Hepatocyte (in vitro differentiated cells): Measurements from ENCODE around the gene ZCCHC3.

ENCODE experiments used
- CTCF ChIP-seq: fragments of 200-600 bp; sonication (generic); IDR thresholded peaks from 2 replicates; pipeline ENCODE4 v1.5.1; 2016; ENCODE audit warnings: antibody characterized with exemption, mild to moderate bottlenecking; ENCODE audit not compliant: poor library complexity
- EZH2phosphoT487 ChIP-seq: fragments of 200-600 bp; sonication (generic); IDR thresholded peaks from one replicate; pipeline ENCODE4 v1.6.1; 2018; ENCODE audit warnings: antibody characterized with exemption, mild to moderate bottlenecking, low read depth, moderate library complexity; ENCODE audit not compliant: unreplicated experiment, severe bottlenecking

DNA sequence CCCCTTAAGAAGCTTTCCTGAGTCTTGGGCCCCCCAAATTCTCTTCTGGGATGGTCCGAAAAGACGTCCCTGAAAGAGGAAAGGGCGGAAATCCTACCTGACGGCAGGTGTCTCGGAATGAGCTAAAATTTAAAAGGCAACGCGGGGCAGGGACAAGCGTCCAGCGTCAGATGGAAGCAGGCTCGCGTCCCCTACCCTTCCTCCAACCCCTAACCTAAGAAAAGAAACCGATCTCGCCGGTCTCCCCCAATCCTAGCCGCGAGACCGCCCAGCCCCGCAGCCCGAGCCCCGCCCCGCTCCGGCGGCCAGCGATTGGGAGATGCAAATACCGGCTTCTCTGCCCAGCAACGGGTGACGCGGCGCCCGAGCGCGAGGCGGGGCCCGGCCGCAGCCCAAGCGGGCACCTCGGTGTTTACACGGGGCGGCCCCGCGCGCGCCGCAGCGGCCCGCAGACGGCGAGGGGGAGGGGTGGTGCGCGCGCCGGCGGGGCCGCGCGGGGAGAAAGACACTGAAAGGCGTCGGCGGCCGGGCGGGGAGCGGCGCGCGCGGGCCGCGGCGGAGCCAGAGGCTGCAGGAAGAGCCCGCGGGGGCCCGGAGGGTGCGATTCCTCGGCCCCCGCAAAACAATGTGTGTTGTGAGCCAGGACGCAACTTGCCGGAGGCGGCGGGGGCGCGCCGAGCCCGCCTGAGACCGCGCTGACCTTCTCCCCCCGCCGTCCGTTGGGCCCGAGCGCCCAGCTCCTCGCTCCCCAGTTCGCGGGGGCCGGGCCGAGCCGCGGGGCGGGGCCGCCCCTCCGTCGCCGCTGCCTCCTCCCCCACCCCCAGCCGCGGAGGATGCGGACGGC lies 27.9 kb downstream of the ZCCHC3 start, which contains the start of gene SOX12:
- TF ChIP-seq CTCF = no peak
- TF ChIP-seq EZH2phosphoT487 = no peak
